ENCODE data around the gene SLC4A5.

The SLC4A5 gene

DNA sequence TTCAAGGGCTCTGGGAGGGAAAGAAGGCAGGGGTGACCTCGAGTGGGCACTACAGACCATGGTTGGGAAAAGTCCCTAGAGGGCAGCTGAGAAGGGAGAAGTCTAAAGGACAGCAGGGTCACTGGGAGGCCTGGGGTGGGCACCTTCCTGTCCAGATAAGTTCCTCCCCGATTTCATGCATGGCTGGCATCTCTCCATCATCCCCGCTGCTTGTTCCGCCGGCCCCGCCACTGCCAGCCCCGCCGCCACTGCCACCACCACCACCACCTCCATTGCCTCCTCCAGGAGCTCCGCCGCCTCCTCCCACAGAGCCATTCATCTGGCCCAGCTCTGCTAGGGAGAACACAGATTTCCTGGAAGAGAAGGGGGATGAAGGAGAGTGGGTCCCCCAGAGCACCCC, 91.2 kb downstream of the SLC4A5 start:
- DNase-seq (ENCODE audit: low read depth) = no peak
- TF ChIP-seq CTCF (conservative IDR thresholded peaks at IDR 0.05; ENCODE audit: control insufficient read depth, insufficient read depth, low read depth, low read length) = no peak
- H3K4me3 ChIP-seq (ENCODE audit: control insufficient read depth, low read depth, low read length) = no peak overlapping the region

- peak; percentile 44 for DNase-seq (ENCODE audit: low read depth)
- peak; percentile 74 for TF ChIP-seq CTCF (conservative IDR thresholded peaks at IDR 0.05; ENCODE audit: control insufficient read depth, insufficient read depth, low read depth, low read length)
- H3K4me3 ChIP-seq (ENCODE audit: control insufficient read depth, low read depth, low read length) = no peak overlapping the region
These were observed 93.0 kb downstream of the SLC4A5 start for GRCh38 chr2:74250189-74250631.

DNA sequence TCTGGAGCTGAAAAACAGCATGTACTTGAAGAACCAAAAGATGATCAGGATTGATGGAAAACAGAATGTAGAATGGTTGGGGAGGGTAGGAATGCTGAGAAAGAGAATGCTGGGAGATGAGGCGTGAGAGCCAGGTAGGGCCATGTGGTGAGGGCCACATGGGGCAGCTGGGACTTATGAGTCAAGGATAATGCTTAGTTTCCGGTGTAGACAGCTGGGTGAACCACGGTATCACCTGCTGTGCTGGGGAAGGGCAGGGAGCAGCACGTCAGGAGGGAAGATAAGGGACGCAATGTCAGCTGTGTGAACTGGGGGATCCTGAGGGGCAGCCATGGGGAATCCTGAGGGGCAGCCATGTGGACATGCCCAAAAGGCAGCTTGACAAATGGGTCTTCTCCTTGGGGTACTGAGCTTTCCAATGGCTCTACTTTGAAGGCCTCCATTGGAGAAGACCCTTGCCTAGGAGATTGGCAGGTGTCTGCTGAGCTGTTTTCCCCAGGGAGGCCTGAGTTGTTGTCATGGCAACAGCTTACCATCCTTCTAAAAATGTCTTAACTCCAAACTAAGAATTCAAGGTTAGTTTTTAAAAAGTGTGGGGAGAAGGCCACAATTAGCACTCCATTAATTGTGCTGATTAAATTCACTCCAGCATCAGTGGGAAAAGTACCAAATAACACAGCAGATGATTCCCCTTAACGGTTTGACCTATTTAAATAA, 93.7 kb downstream of the SLC4A5 start:
- no peak for TF ChIP-seq CTCF (conservative IDR thresholded peaks at IDR 0.05; ENCODE audit: control insufficient read depth, insufficient read depth, low read depth, low read length)
- no peak for DNase-seq (ENCODE audit: low read depth)

DNA sequence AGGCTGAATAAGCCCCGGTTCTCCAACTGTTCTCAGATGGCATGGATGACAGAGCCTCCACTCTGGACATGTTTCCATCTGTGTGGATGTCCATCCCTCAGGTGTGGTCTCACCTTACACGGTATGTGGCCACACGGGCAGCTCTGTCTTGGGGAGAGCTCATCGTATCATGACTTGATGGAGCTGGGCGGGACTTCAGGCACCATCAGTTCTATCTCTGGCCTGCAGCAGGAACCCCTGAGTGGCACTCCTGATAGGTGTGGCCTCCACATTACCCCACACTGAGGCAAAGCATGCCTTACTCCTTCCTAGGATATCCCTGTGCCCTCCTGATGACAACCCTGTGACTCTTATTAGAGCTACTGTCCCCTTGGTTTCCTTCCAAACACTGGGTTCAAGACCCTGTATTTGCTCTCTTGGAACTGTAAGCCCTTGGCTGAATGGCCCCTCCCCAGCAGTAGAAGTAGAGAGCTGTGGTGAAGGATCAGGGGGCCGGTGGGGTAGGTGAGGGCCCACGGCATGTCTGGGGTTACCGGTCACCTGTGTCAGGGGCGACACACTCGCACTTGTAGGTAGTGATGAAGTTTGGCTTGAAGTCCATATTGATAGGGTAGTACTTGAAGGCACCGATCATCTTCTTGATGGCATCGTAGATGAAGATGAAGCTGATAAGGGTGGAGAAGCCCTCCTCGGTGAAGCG, 96.6 kb downstream of the SLC4A5 start:
- no peak overlapping the region for H3K4me3 ChIP-seq (ENCODE audit: control insufficient read depth, low read depth, low read length)
- TF ChIP-seq CTCF (conservative IDR thresholded peaks at IDR 0.05; ENCODE audit: control insufficient read depth, insufficient read depth, low read depth, low read length) = no peak
- no peak for DNase-seq (ENCODE audit: low read depth)

More for the DNA sequence above, 93.7 kb downstream of the SLC4A5 start:
- H3K4me3 ChIP-seq (ENCODE audit: control insufficient read depth, low read depth, low read length) = no peak overlapping the region

DNA sequence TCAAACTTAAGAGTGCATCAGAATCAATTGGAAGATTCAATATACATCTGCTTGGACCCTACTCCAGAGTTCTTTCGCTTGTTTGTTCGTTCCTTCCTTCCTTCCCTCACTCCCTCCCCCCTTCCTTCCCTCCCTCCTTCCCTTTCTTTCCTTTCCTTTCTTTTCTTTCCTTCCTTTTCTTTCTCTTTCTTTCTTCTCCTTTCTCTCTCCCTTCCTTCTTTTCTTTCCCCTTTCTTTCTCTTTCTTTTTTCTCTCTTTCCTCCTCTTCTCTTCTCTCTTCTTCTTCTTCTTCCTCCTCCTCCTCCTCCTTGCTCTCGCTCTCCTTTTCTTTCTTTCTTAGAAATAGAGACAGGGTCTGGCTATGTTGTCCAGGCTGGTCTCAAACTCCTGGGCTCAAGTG, 98.9 kb downstream of the SLC4A5 start:
- TF ChIP-seq CTCF (conservative IDR thresholded peaks at IDR 0.05; ENCODE audit: control insufficient read depth, insufficient read depth, low read depth, low read length) = no peak
- H3K4me3 ChIP-seq (ENCODE audit: control insufficient read depth, low read depth, low read length) = no peak overlapping the region
- DNase-seq (ENCODE audit: low read depth) = no peak

DNA sequence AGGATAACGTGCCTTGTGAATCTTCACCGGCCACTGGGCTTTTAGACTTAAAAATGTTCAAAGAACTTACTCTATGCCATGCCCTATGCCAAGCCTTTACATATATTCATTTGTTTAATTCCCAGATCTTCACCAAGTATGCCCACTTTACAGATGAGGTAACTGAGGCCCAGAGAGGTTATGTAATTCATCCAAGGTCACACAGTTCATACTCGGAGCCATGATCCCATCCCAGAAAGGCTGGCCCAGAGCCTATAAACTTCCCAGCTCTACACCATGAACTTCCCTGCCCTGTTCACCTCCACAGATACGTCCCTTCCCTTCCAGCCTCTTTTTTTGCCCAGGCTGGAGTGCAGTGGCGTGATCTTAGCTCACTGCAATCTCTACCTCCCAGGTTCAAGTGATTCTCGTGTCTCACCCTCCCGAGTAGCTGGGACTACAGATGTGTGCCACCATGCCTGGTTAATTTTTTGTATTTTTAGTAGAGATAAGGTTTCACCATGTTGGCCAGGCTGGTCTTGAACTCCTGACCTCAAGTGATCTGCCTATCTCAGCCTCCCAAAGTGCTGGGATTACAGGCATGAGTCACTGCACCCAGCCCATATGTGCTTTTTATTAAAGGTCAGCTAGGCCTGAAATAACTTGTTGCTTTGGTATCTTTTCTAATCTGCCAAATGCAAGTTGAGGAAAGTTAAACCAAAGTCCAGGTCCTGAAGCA, 100.7 kb downstream of the SLC4A5 start:
- no peak overlapping the region for H3K4me3 ChIP-seq (ENCODE audit: control insufficient read depth, low read depth, low read length)
- no peak for TF ChIP-seq CTCF (conservative IDR thresholded peaks at IDR 0.05; ENCODE audit: control insufficient read depth, insufficient read depth, low read depth, low read length)
- DNase-seq (ENCODE audit: low read depth) = no peak
